ENCODE results near the gene BORCS6.
A peak's percentile ranks its signal among the peaks of the same experiment; 100 is the strongest.

The BORCS6 gene

DNA sequence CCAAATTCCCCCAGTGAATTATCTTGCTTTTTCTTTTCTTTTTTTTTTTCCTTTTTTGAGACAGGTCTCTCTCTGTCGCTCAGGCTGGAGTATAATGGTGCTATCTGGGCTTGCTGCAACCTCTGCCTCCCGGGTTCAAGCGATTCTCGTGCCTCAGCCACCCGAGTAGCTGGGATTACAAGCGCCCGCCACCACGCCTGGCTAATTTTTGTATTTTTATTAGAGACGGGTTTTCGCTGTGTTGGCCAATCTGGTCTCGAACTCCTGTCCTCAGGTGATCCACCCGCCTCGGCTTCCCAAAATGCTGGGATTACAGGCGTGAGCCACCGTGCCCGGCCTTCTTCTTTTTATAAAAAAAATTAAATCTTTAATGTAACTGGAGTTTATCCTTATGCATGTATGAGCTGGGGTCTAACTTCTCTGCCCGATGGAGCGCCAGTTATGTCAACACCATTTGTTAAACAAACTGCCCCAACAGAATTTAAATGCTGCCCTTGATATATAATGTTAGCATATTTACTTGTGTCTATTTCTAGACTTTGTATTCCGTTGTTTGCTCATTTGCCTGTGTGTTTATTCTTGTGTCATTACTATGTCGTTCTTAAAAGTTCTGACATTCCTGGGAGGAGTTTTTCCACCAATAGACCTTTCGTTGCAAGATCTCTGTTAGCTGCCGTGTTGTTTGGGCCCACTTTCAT is 20.9 kb upstream of the BORCS6 start:
- no peak for DNase-seq

DNA sequence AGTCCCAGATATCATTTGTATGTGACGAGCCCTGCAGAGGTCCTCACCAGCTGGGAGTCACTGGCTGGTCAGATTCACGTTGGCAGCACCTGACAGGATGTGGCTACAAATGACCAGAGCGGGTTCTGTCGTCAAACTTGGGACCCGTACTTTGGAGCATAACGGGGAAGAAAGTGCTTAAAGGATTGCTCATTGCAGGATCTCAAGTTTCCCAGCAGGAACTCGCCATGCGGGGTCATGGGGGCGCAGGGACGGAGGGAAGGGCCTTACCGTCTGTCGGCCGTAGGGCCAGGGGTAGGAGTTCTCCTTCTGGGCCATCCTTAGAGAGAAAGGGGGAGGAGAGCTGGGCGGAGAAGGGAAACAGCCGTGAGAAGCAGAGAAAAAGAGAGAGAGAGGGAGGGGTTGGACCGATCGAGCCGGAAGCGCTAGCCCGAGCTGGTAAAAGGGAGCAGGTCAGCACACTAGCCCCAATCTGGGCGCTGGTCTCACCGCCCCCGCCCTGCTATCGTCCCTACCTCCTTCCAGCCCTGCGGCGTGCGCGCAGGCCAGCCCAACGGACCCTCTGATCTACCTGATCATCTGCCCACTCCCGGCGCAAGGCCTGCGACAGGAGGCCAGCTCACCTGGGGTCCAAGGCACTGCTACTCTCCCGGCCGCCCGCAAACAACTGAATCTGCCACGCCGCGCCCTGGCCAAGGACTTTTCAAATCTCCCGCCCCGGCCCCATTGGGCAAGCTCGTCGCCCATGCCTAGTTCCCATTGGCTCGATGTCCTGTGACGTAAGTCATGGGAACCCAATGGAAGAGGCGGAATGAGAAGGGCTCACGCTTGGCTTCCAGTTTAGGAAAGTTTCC is 20.2 kb upstream of the BORCS6 start, which contains the start of gene AURKB:
AURKB (minus strand) TSS at position 669 of the 854 bp plus-strand sequence; CDS start at position 318, 351 bp downstream.
- DNase-seq: peak; percentile 87 to 92

DNA sequence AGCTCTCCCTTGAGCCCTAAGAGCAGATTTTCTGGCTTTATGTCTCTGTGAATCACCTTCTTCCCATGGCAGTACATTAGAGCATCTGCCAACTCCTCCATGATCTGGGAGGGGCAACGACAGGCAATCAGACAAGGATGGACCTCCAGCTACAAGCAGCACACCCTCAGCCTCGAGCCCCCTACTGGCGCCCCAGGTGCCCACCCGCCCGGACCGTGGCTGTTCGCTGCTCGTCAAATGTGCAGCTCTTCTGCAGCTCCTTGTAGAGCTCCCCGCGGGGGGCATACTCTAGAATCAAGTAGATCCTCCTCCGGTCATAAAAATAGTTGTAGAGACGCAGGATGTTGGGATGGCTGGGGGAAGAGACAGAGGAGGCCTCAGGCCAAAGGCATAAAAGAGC is 16.6 kb upstream of the BORCS6 start:
- no peak for DNase-seq

DNA sequence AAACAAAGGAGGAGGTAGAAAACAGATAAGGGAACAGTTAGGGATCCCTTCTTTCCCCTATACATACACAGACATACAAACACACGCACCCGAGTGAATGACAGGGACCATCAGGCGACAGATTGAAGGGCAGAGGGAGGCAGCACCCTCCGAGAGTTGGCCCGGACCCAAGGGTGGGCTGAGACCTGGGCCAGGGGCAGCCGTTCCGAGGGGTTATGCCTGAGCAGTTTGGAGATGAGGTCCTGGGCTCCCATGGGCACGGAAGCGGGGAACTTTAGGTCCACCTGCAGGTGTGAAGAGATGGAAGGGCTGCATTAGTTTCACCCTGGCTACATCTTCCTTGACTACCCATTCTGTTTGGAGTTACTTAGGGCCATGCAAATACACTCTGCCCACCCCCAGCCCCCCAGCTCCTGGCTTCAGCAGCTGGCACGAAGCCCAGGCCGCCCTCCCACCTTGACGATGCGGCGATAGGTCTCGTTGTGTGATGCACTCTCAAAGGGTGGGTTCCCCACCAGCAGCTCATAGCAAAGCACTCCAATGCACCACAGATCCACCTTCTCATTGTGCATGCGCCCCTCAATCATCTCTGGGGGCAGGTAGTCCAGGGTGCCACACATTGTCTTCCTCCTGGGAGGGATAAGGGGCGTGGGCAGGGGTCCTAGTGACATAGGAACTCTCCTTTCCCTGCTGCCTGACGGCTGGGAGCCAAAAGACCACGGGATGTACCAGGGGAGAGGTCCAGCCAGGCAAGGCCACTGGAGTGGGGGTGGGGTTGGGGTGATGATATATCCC is 15.0 kb upstream of the BORCS6 start:
- no peak for DNase-seq

DNA sequence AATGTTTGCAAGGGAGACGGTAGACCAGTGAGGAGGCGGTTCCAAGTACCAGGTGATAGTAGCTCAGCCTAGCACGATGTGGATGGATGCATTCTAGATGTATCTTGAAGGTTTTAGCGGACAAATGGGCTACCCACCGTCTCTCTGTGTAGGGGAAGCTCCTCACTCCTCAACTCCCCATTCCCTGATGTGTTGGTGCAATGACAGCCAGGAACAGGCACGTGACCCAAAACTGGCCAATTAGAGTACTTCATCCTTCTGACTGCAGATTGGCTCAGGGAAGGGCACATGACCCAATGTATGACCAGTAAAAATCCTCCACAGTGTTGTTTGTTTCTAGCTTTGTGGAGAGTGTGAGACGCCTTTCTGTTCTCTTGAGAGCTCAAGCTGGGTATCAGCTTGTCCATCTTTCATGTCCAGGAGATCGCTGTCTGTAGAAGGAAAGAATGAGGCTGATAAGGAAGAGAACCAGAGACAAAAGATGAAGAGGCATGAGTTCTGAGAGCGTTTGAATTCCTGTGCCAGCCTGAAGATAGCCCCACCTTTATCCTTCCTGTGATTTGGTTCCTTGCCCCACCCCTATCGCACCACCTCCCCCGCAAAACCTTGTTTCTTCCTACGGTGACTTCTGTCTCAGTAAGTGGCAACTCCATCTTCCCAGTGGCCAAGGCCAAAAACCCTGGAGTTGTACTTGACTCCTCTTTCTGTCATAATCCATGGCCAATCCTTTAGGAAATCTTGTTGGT is 2.3 kb upstream of the BORCS6 start:
- peak; percentile 85 to 87 for DNase-seq

DNA sequence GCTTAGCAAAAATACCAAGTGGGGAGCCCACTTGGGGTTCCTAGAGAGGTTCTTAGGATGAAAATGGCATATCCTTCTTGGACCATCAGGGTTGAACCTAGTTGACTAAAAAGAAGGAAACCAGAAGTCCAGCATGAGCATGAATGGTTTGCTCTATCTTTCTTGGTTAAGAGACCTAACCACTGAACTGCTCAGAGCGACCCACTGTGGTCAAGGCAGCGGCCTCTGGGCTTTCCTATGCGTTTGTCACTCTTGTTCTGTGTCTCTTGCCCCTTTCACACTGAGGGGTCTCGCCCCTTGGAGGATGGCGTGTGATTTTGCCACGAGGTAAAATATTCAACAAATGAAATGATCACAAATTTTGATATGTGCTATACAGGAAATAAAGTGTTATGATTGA is 526 bp upstream of the BORCS6 start:
- no peak for DNase-seq

DNA sequence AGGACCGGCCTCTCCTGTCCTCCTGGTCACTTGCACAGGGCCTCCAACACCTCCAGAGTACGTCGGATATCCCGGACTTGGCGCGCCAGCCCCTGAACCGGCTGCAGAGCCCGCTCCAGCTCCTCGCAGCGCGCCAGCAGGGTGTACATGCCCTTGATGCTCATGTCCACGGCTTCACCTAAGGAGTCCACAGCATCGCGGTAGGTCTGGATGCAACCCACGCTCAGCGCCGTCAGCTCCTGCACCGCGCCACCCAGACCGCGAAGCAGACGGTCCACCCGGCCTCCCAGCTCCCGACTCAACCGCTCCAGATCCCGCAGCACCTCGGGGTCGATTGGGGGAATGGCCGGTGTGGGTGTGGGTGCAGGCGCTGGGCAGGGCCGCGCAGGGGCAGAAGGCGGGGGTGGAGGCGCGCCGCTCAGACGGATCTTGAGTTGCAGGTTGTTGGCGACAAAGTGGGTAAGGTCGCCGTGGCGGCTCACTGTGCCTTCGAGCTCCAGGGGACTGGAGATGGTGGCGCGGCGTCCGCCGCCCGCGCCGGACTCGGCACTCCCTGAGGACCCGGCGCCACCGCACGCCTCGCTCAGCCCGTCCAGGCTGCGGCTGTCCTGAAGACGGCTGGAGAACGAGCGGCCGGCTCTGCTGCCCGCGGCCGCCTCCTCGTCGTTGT is 804 bp downstream of the BORCS6 start:
- no peak for DNase-seq

DNA sequence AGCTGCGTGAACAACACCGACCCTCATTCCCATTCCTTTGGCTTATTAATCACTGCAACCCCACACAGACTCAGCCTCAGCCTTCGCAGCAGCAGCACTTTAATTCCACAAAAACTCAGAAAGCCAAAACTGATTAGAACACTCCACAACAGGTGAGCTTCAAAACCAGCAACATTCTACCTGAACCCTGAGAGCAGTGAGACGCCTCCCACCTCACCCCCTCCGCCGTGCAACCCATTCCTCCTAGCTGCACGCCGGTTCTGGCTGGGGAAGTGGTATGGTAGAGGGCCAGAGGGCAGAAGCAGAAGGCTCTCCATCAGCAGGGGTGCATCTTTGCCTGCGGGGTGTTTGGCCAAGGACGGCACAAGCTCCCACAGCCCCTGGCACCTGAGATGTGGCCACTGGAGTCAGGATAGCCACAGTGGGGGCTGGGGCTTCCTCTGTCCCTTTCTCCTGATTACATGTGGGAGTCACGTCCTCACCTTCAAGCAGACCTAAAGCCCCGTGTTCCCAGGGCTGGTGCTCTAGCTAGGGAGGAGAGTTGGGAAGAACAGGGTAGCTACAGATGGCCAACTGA is 1.6 kb downstream of the BORCS6 start:
- DNase-seq: no peak

DNA sequence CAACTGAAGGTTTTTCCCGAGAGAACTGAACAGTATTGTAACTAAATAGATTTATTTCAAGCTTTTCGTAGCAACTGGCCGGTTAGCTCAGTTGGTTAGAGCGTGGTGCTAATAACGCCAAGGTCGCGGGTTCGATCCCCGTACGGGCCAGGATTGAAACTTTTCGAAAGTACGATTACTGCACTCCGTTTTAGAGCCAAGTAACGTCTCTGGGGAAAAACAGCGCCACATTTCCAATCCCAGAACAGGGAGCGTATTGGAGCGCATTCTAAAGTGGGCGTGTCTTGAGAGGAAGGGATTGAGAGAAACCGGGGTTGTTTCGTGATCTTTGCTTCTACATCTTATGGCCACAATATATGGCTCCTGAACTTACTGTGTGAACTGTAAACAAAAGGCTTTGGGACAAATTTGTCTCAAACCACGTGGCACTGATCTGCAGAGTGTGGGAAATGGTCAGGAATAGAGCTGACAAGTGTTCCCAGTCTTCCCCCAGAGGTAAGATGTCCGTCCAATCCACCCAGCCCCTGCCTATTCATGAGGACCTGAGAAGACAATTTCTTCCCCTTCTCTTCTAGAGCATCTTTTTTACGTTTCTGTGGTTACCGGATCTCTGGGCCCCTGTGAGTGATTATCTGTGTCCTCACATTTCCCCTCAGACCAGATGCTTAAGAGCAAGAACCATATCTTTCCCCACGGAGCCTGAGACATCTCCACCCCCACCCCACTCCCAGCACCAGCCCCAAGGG is 2.3 kb downstream of the BORCS6 start:
- DNase-seq: peak; percentile 93 to 95

DNA sequence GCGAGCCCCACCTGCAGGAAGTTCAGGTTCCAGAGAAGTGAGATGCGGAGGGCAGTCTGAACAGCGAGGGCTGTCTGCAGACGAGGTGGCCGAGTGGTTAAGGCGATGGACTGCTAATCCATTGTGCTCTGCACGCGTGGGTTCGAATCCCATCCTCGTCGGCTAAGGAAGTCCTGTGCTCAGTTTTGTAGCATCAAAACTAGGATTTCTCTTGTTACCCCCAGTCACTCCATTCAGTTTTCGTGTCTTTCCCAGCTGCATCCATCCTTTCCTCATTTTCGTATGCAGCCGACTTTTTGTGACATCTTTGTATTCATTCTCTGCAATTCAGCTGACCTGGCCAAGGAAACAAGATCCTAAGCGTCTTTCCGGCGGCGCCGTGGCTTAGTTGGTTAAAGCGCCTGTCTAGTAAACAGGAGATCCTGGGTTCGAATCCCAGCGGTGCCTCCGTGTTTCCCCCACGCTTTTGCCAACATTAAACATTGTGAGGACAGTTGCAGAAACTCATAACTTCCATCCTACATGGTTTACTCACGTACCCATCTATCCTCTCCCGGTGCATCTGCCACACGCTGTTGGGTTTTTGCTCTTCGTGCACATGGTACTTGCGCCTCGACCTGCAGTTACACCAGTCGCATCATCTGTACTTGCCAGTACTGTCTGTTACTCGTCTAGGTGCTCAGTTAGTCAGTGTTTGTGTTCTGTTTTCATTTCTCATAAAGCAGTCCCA is 3.0 kb downstream of the BORCS6 start:
- DNase-seq: peak; percentile 90 to 93

DNA sequence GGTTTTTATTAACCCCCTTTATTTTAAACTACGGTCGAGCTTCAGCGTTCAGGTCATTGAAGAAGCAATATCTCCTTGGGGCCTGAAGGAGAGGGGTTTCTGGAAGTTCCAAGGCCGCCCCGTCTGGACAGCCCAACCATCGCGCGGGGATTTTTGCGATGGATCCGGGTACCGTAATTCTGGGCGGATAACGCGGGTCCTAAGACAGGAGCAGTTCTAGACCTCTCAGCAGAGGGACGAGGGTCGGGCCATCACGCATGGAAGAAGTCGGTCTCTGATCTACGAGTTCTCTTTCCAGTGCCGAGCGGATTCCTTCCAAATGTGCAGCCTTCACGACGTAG is 3.6 kb downstream of the BORCS6 start:
- DNase-seq: no peak

DNA sequence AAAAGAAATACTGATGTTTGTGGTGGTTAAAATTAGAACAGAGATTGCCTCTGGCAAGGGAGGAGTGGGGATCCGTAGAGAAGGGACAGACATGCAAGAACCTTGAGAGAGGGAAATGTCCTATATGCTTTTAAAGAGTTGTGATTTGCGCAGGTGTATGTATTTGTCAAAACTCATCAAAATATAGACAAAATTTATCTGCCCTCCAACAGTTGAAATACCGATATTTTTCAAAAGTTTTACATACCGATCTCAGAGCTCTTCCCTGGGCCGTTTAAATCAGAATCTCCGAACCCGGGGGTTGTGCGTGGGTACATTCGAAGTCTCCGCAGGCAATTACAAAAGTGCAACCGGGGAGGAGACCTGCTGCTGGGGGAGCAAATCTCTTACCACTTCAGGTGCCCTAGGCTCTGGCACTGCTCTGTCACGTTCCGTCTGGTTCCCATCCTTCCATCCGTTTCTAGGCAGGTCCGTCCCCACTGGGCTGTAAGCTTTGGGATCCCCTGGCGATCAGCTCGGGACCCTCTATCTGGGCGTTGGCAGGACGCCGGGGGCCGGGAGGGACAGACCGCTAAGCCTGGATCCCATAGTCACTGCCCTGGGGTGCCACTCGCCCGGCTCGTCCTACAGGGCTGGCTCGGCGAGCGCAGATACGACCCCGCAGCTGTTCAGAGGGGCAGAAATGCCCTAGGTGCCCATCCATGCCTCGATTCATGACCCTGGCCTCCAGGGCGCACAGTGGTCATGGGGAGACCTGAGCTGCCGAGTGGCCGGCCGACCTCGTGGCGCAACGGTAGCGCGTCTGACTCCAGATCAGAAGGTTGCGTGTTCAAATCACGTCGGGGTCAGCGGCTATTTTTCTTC is 4.2 kb downstream of the BORCS6 start:
- DNase-seq: peak; percentile 77

DNA sequence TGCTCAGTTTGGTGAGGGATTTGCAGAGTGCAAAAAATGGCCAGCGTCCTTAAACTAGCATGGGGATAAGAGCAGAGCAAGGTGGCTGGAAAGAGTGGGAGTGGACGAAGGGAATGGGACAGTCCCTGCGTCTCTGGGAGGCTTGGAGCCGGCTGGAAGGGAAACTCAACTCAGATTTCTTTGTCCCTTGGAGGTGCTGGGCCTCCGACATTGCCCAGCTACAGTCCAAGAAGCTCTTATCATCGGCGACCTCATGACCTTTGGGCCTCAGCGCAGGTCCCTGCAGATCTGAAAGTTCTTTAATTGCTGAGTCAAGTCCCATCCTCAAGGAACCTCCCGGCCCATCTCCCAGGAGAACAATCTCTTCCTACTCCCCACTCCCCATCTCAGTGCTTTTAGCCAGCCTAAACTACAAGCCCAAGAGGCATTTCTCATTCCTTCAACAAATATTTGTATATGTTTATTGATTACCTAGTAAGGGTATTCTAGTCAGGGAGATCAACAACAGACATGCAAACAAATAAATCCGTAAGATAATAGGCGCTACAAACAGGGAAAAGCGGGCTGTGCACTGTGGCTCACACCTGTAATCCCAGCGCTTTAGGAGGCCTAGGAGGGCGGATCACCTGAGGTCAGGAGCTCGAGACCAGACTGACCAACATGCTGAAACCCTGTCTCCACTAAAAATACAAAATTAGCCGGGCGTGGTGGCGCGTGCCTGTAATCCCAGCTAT is 12.8 kb downstream of the BORCS6 start:
- DNase-seq: no peak

DNA sequence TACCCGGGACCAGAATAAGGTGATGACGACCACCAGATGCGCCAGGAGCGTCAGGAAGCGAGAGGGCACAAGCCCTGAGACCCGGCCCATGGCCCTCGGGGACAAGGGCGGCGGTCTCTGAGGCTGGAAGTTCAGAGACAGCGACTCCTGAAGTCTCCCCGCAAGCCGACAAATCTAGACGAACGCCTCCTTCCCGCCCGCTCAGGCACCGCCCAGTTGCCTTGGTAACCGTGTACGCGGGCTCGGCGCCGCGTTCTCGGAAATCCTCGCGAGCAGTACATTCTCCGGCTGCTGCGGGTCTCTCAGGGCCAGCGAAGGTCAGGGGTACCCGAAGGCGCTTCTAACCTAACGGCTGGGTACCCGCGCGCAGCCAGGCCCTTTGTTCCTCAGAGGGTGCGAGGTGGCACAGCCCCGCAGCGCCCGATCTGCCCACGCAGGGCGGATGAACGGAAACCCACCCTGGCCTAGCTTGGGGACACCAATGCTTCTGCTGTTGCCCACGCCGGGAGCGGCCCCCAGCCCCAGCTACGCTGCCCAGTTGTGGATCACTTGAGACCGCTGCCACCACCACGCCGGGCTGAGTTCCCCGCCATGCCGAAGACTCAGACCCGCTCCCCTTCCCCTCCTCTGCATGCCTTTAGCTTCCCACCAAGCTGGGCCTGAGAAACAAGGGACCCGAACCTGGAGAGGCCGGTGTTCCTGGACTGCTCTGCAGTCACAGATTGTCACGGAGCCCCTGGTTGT is 13.6 kb downstream of the BORCS6 start, which contains the start of gene TMEM107:
TMEM107 (minus strand) TSS at position 184 of the 744 bp plus-strand sequence; CDS start at position 90, 94 bp downstream.
- DNase-seq: peak; percentile 84 to 87

DNA sequence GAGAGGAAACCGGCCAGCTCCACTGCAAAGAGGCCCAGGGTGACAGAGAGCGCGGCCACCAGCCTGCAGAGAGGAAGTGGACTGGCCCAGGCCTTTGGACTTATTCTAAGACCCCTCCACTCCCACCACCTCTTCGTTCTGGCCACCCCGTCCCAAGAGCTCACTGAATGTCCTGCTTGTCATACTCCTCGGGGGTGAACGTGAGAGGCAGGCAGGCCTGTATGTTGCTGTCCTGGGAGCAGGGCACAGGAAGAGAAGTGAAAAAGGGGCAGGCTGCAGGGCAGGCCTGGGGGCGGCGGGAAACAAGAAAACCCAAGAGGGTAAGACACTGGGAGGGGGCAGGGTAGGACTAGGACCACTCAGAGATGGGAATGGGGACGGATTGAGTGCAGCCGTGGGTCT is 14.2 kb downstream of the BORCS6 start:
- DNase-seq: no peak

DNA sequence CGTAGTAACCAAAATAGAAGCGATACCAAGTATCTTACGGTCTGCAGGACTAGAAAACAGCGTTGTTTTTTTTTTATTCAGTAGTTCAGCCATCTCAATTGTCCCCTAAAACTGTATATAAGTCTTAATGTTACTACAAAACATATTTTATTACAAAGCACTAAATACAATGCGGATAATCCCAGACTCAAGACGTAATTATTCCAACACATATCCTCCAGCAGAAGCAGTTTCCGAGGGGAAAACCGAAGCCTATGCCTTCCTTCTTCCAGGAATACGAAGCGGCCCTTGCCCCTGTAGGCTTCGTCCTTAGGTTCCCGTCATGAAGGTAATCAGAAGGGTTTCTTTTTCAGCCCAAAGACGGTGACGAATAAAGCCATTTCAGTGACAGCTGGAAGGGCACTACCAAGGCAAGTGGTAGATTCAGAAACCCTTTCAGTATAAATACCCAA is 16.1 kb downstream of the BORCS6 start:
- no peak for DNase-seq

DNA sequence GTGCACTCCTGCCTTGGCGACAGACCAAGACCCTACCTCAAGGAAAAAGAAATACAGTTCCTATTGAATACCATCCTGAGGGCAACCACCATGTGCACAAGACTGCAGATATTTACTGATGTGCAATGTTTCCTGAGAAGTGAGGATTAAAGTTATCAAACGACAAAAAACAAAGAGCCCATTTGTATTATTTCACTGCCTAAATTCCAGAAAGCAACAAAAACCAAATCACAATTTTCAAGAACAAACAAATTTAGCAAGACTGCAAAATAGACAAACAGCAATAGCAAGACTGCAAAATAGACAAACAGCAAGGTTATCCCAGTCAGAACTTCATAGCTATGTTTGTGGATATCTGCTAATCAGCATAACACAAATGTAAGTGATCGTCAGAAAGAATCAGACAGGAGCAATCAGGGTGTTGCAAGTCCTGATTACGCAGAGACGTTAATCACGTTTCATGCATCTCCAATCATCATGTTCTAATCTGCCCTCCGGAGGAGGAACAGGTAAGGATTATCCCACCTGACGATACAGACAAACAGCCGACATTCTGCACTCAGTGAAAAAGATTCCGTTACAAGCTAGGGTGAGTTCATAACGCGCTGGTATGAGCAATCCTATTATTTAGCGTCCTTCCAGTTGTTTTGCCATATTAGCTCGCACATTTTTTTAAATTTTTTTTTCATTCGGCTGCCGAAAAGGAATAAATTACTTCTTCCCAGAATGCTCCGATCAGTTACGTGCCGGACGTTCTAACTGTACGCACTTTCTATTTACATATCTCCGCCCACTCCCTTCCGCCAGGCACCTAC is 16.7 kb downstream of the BORCS6 start:
- peak; percentile 91 for DNase-seq
